Head of caudate nucleus (tissue), 42 donors: ENCODE measurements around the gene ROBO1.

ENCODE experiments used
- DNase-seq, 42 donors: peaks; one replicate each; pipeline versions ENCODE4 v3.0.0 to v3.0.0-alpha.2; 2020 to 2021; ENCODE audit warnings: mixed read lengths in 7 of 42
- intact Hi-C: fragments of 100-400 bp; cut with DNase I; formaldehyde crosslinking; loops from one replicate; pipeline ENCODE4 v1.15.0; 2022

ROBO1 gene

GRCh38 chr3:78927759-78928158 is 840.0 kb downstream of the ROBO1 start:
- no peak for DNase-seq
- intact Hi-C loops = no loop called here

DNA sequence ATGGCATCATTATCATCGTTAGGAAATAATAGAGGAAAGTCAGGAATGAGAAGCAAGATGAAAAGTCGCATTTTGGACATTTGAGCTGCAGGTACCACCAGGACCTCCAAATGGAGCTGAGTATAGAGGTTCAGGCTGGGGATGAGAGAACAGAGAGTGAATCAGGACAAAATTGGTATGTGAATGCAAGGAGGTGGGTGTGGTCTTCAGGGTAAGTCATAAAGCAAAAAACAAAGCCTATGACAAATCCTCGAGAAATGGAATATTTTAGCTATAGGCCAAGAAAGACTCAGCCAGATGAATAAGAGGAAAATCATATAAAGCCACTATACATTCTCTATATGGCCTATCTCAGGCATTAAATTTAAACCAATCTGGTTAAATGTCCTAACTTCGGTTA is 841.3 kb downstream of the ROBO1 start:
- intact Hi-C loops = no loop called here
- DNase-seq = no peak

GRCh38 chr3:78924711-78925110 is 843.1 kb downstream of the ROBO1 start:
- intact Hi-C loops = no loop called here
- DNase-seq = no peak

DNA sequence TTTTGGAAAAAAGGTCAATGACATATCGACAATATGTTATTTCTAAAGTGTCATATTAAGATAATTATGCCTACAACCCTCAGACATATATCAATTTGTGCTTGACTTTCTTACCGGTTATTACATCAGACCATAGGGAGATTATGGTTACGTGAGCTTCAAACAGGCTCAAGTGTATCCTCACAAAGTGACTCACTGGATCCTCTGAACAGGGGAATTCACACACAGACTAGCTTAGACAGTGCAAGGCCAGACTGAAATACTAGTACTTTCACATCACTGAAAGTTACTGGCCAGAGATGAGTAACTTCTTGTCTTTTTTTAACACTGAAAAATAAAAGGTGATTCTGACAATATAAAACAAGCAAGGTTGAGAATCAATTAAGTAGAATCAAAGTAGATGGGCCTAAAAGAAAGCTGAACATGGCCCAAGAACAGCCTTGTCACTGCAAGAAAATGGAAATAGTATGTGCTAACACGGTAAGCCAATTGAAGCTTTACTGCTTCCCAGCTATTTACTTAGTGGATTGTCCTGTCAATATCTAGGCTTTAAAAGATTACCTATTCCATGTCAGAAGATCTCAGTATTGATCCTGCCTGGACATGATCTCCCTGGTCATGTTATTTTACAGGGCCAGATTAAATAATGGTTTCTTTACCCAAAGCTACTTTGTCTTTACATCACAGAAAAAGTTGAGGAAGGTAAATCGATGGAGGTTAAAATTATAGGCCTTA is 848.6 kb downstream of the ROBO1 start:
- intact Hi-C loops = no loop called here
- DNase-seq = no peak

DNA sequence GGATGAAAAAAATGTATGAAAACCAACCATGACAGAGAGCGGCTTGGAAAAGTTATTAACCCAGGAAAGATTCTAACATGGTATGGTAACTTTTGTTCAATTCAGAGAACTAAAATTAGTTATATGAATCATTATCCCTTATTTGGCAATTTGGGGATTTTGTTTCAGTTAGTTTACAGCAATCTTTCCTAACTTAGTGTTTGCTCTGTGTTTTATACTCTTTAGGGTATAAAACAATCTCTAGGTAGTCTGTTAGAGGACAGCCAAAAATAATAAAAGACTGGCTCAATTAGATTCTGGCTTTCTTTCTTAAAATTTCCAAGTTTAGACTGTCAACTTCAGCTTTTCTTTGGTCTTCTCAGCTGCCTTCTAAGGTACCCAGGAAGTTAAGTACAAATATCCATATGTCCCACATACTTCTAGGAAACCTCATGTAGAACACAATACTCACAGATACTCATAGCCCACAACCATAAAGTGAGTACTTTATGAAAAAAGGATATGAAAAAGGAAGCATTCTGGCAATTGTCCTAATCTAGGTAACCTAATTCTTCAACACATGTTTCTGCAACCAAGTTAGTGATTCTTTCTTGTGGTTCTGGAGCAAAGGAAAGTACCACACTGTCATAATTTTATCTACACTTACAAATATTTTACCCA is 849.3 kb downstream of the ROBO1 start:
- intact Hi-C loops = no loop called here
- DNase-seq = no peak

DNA sequence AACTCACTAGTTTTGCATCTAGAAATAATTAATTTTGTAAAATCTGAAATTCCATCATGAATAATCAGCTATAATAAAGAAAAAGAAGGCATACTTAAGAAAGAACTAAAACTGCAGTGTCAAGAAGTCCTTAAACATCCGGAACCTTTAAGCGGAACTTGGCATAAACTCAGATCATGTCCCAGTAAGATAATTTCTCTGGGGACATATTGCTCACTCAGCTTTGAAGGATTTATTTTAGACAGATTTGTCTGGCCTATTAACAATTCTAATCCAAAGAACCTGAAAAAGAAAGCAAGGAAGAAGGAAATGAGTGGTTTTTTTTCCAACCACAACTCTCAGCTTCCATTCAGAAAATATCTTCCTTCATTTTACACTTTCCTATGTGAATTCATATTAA is 850.3 kb downstream of the ROBO1 start:
- intact Hi-C loops = no loop called here
- no peak for DNase-seq

DNA sequence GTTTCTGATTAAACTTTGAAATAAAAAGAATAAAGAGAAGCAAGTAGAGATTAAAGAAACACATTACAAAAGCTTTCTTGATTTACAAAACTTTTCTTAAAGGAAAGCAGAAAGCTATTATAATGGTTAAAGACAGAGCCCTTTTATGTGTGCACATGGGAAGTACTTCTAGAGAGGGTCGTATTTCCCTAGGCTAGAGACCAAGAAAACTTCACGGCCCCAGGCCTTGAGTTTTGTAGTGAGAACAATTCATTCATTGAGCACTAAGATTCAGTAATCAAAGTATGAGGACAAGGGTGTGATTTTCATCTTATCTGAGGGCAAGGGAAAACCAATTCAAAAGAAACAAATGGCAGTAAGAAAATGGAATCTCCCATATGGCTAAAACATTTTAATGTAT is 854.1 kb downstream of the ROBO1 start:
- no peak for DNase-seq
- intact Hi-C loops = no loop called here

DNA sequence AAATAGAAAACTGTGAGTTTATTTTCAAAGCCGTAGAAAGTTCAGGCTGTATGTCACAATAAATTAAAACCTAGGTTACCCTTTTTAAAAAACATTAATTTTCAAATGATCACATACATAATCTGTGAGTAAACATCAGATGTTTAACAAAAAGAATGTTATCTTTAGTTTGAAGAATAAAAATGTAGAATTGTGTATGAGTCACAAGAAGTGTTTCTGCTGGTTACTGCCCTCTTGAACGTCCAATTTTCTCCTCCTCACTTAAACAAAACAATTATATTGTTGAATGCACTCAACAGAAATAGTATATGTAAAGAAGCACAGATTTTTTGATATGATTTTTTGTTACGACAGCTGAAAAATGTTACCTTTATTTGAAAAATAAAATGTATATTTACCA is 855.1 kb downstream of the ROBO1 start:
- DNase-seq = no peak
- intact Hi-C loops = no loop called here

DNA sequence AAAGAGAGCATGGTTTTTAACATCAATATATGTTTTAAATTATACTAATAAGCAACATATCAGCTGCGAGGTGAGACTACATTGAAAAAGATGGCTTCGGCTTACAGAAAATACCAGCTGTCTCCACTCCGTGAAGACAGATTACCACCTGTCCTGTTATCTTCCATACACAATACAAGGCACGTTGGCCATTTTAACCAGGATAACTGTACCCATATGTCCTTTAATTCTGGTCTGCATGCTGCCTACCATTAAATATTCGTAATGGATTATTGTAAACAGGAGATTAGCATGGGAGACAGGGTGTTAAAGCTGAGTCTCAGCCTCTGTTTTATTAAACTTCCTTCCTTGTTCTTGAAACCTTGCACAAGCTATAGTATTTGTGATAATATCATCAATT is 855.5 kb downstream of the ROBO1 start:
- no peak for DNase-seq
- intact Hi-C loops = no loop called here

DNA sequence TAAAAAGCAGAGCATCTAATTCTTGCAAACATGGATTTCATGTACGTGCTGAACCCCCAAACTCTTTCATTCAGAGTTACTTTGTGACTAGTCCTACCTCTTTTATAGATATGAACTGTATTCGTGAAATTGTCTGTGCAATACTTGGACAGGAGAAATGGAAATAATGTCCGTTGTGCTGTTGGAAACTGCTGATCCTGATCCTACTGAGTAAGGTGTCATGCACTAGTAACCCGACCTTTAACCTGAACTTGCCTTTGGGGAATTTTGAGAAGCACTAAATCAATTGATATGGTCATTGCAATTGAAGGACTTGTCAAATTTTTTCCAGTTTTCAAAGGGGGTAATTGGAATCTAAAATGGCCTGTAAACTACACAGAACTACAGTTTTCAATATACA is 856.4 kb downstream of the ROBO1 start:
- DNase-seq = no peak
- intact Hi-C loops = no loop called here

DNA sequence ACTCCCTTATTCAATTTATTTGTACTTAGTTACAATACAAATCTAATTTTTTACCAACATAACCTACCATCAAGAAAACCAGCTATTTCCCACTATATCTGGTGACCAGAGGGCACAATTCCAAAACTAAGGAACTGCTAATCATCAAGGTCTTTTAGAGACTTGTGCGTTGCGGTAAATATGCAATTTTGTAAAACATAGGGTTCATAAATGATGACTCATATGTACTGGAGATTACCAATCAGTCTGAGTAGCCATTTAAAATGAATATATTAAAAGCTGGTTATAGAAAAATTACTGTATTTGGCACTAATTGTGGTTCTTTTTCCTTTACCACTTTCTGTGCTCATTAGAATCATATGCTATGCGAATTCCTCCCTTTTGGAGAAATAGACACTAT is 859.6 kb downstream of the ROBO1 start:
- no peak for DNase-seq
- intact Hi-C loops = no loop called here

GRCh38 chr3:78907367-78907766 is 860.4 kb downstream of the ROBO1 start:
- no peak for DNase-seq
- intact Hi-C loops = no loop called here

- DNase-seq = no peak
- intact Hi-C loops = no loop called here
Measured at GRCh38 chr3:78906930-78907329, 860.9 kb downstream of the ROBO1 start.

DNA sequence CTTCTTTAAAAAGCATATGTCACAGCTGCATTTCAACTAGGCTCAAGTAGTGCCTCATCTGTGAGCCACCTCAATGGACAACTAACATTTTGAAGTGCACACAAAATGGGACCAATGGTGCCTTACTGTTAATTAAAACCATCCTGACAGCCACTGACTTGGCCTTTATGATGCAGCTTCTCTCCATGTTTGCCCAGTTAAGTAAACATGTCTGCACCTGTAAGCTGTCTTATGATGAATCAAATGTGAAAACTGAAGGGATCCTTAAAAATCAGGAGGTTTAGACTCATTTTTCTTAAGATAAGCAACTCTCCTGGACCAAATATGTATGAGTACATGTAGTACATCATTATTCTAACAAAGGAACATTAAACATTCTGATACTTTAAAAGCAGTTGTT is 861.6 kb downstream of the ROBO1 start:
- intact Hi-C loops = no loop called here
- no peak for DNase-seq

GRCh38 chr3:78905700-78906099 is 862.1 kb downstream of the ROBO1 start:
- DNase-seq = peak in 9 of 42 donors; percentile 15 to 62 (median 32)
- intact Hi-C loops = no loop called here

DNA sequence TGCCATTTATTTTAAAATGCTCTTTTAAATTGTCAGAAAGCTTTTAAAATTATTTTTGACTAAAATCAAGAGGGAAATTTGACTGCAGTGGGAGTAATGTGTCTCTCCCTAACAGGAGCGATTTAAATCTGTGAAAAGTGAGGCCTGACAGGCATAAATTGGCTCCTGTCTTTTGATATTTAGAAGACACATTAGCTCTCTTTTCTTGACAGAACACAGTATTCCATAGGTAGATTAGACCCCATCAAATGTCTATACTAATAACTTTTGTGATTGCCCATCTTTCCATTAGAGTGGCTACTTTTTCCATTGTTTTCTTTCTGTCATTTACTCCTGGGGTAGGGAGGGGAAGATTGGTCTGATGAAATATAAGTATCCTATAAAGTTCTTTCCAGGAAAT is 866.3 kb downstream of the ROBO1 start:
- DNase-seq = no peak
- intact Hi-C loops = no loop called here

DNA sequence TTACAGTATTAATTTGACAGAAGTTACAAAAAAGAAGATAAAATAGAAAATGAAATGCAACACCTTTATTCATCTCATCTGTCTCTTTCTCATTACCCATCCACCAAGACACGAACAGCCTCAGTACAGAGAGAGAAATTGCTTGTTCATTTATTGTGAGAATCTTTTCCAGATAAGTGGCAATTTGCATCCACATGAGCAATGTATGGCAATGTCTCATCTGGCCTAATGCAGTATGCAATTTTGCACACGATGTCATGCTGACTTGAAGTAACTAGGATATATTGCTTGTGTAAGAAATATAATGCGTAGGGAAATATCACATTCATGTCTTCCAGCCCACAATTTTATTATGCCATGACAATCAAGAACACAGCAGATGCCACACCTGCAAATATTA is 866.9 kb downstream of the ROBO1 start:
- DNase-seq = no peak
- intact Hi-C loops = no loop called here

DNA sequence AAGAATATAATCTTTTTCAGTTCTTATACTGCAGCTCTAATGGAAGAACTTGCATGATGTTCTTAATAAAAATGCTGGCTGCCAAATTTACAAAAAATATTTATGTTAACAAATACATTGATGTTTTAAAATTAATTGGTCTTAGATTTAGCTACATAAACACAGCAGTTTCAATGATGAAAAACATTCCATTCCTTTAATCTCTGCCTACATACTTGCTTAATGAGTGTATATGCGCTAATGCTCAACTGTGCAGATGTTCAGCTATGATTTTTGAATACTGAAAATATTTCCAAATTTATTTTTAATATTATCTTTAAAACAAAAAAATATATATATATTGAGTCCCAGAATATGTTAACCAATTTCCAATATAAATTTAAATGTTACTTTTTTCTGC is 867.4 kb downstream of the ROBO1 start:
- intact Hi-C loops = no loop called here
- DNase-seq = no peak

DNA sequence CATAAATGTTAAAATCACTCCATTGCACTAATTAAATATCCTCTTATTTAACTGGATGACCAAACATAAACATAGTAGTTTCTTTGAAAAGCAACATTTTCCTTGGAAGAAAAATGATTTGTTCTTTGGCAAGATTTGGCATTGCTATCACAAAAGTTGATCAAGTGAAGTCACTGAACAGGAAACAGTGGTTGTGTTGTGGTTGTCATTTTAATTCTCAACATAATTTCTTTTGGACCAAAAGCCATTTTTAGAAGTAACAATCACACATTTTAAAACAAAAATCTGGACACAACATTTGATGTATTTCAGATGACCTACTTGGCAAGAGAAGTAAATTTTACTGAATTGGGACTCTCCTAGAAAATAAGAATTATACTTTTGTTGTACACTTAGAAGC is 872.3 kb downstream of the ROBO1 start:
- intact Hi-C loops = no loop called here

DNA sequence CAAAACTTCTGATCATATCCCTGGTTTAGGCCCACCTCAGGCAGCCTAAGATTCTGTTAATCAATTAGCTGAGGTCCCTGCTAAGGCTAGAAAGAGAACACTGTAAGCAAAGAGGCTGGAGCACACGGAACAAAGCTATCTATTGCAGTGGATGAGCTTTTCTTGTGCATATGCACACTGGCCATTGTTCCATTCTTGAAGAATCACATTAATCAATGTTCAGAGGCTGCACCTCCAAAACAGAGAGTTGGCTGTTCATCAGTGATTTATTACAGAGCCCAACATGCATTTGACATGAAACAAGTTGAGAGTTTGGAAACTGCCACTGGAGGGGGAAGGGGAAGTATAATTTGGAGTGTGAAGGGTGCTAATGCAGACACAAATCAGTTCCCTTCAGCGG is 873.0 kb downstream of the ROBO1 start:
- no peak for DNase-seq
- intact Hi-C loops = no loop called here

More for the DNA sequence above, 872.3 kb downstream of the ROBO1 start:
- no peak for DNase-seq

GRCh38 chr3:78893161-78893560 is 874.6 kb downstream of the ROBO1 start:
- no peak for DNase-seq
- intact Hi-C loops = no loop called here
